Measurements from ENCODE around the gene KNSTRN.

GRCh38 chr15:40420071-40420713, 37.7 kb downstream of the KNSTRN start:
- TF ChIP-seq CTCF (IDR thresholded peaks at IDR 0.05; ENCODE audit: borderline replicate concordance, extremely low read depth, low read length, poor library complexity, severe bottlenecking) (no peak), EZH2 (IDR thresholded peaks at IDR 0.05; ENCODE audit: borderline replicate concordance, low read depth, low read length, severe bottlenecking) (no peak)

Measured in DND-41 (cell line).